Mesenchymal stem cell (in vitro differentiated cells and primary cell): ENCODE data around the gene XAB2.
A peak's percentile ranks its signal among the peaks of the same experiment; 100 is the strongest.

Source experiments
- DNase-seq: peaks from one replicate; pipeline ENCODE4 v3.0.0-alpha.2; 2013
- H2AFZ ChIP-seq: one replicate; pipeline ENCODE4 v1.6.1; 2013; ENCODE audit warnings: low read depth, mild to moderate bottlenecking, control low read depth, inconsistent platforms, low read length, moderate library complexity
- H2AK5ac ChIP-seq: 2 replicates; pipeline ENCODE4 v1.6.1; 2013; ENCODE audit warnings: low read length, moderate library complexity, mild to moderate bottlenecking, inconsistent platforms; ENCODE audit not compliant: severe bottlenecking
- H2BK120ac ChIP-seq: one replicate; pipeline ENCODE4 v1.6.1; 2013; ENCODE audit warnings: low read depth, mild to moderate bottlenecking, inconsistent platforms, low read length, moderate library complexity
- H2BK12ac ChIP-seq, 2 experiments: one replicate each; pipeline ENCODE4 v1.6.1; 2013; ENCODE audit warnings: inconsistent platforms in 2 of 2, low read length in 2 of 2, mild to moderate bottlenecking in 2 of 2, moderate library complexity in 2 of 2, control low read depth in 1 of 2
- H2BK15ac ChIP-seq: one replicate; pipeline ENCODE4 v1.6.1; 2013; ENCODE audit warnings: mild to moderate bottlenecking, low read depth, inconsistent platforms; ENCODE audit not compliant: poor library complexity, severe bottlenecking
- H2BK5ac ChIP-seq: 2 replicates; pipeline ENCODE4 v1.6.1; 2013; ENCODE audit warnings: low read depth, mild to moderate bottlenecking, low read length, control low read depth, inconsistent platforms; ENCODE audit not compliant: poor library complexity, severe bottlenecking
- H3K14ac ChIP-seq, 2 experiments: one replicate each; pipeline ENCODE4 v1.6.1; 2013; ENCODE audit warnings: inconsistent platforms in 2 of 2, low read length in 2 of 2, control low read depth in 1 of 2, mild to moderate bottlenecking in 1 of 2, moderate library complexity in 1 of 2
- H3K18ac ChIP-seq, 2 experiments: one replicate each; pipeline ENCODE4 v1.6.1; 2013; ENCODE audit warnings: inconsistent platforms in 2 of 2, low read length in 2 of 2, control low read depth in 1 of 2, low read depth in 1 of 2, mild to moderate bottlenecking in 1 of 2
- H3K23ac ChIP-seq, 2 experiments: one replicate each; pipeline ENCODE4 v1.6.1; 2013; ENCODE audit warnings: inconsistent platforms in 2 of 2, low read length in 2 of 2, mild to moderate bottlenecking in 2 of 2, moderate library complexity in 2 of 2, control low read depth in 1 of 2
- H3K27ac ChIP-seq: 2 replicates; pipeline ENCODE4 v1.5.1; 2013; ENCODE audit warnings: mild to moderate bottlenecking, moderate library complexity, low read length, control low read depth, inconsistent platforms; ENCODE audit not compliant: poor library complexity, severe bottlenecking
- H3K27me3 ChIP-seq, 2 experiments: 2 replicates each; pipeline versions ENCODE4 v1.6.1 to v1.7.0; 2013; ENCODE audit warnings: low read length in 2 of 2, mild to moderate bottlenecking in 2 of 2, moderate library complexity in 2 of 2, control low read depth in 1 of 2, inconsistent platforms in 1 of 2; ENCODE audit not compliant: control insufficient read depth in 1 of 2, insufficient read depth in 1 of 2
- H3K36me3 ChIP-seq, 2 experiments: 2 replicates each; pipeline versions ENCODE4 v1.6.1 to v1.7.0; 2013; ENCODE audit warnings: low read length in 2 of 2, control low read depth in 1 of 2, inconsistent platforms in 1 of 2, low read depth in 1 of 2, mild to moderate bottlenecking in 1 of 2; ENCODE audit not compliant: insufficient read depth in 2 of 2, control insufficient read depth in 1 of 2
- H3K4ac ChIP-seq, 2 experiments: one replicate each; pipeline ENCODE4 v1.6.1; 2013; ENCODE audit warnings: inconsistent platforms in 2 of 2, low read length in 2 of 2, mild to moderate bottlenecking in 2 of 2, moderate library complexity in 2 of 2, control low read depth in 1 of 2, low read depth in 1 of 2
- H3K4me1 ChIP-seq: 2 replicates; pipeline ENCODE4 v1.6.1; 2013; ENCODE audit warnings: low read depth, low read length, control low read depth; ENCODE audit not compliant: control insufficient read depth, insufficient read depth
- H3K4me2 ChIP-seq: 2 replicates; pipeline ENCODE4 v1.6.1; 2013; ENCODE audit warnings: low read length, mild to moderate bottlenecking, inconsistent platforms; ENCODE audit not compliant: poor library complexity, severe bottlenecking
- H3K4me3 ChIP-seq, 2 experiments: 2 replicates each; pipeline versions ENCODE4 v1.5.1 to v1.7.0; 2013; ENCODE audit warnings: low read length in 2 of 2, mild to moderate bottlenecking in 2 of 2, control low read depth in 1 of 2, low read depth in 1 of 2; ENCODE audit not compliant: insufficient read depth in 1 of 2
- H3K79me1 ChIP-seq: replicated peaks from 2 replicates; pipeline ENCODE4 v1.6.1; 2013; ENCODE audit warnings: mild to moderate bottlenecking, control low read depth, low read length, inconsistent platforms; ENCODE audit not compliant: poor library complexity, severe bottlenecking
- H3K9ac ChIP-seq: 2 replicates; pipeline ENCODE4 v1.7.0; 2013; ENCODE audit warnings: mild to moderate bottlenecking, low read length, moderate library complexity
- H3K9me3 ChIP-seq: 2 replicates; pipeline ENCODE4 v1.7.0; 2013; ENCODE audit warnings: mild to moderate bottlenecking, low read length; ENCODE audit not compliant: control insufficient read depth
- H4K8ac ChIP-seq: one replicate; pipeline ENCODE4 v1.6.1; 2013; ENCODE audit warnings: inconsistent platforms, mild to moderate bottlenecking, low read length, moderate library complexity
- H4K91ac ChIP-seq: one replicate; pipeline ENCODE4 v1.6.1; 2013; ENCODE audit warnings: mild to moderate bottlenecking, low read length, inconsistent platforms
- whole genome bisulfite sequencing: methylation state at CpG from one replicate; pipeline ENCODE4 v1.1.7; 2013; ENCODE audit warnings: mixed read lengths; 5-methylcytosine and 5-hydroxymethylcytosine counted together

The XAB2 gene

DNA sequence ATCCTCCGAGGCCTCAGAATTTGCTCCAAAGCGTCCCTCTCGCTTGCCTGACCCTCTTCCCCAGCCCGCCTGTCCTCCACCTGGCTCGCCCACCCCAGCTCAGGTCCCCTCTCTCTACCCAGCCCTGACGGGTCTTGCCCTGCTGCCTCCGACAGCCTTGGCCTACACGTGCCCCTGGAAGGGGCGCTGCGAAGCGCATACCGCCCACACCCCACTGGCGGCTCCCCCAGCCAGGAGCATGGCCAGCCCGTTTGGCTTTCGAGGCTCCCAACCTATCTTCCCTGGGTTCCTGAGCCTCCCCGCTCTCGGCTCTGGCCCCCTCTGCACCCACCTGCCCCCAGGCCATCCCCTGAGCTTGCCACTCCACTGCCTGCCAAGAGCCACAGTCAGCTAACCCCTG is 4.5 kb downstream of the XAB2 start:
- Histone ChIP-seq H3K4me2 (no peak overlapping the region), H3K9me3 (no peaks in the 10 kb centered on the region), H2BK5ac (no peak overlapping the region), H3K36me3 (peaks cover 43 to 79% of the 10 kb centered on the region in 2 experiments), H3K9ac (no peak overlapping the region), H4K8ac (no peak overlapping the region), H3K27ac (no peak overlapping the region), H3K23ac (no peak overlapping the region), H2AK5ac (no peak overlapping the region), H3K79me1 (peaks cover 42% of the 10 kb centered on the region), H2BK15ac (no peak overlapping the region), H2BK12ac (no peak overlapping the region), H2AFZ (no peak overlapping the region), H3K4me3 (no peak overlapping the region), H3K4ac (no peak overlapping the region), H3K14ac (no peak overlapping the region), H3K4me1 (peaks cover 17% of the 10 kb centered on the region), H2BK120ac (no peak overlapping the region), H3K27me3 (no peaks in the 10 kb centered on the region), H4K91ac (no peak overlapping the region), H3K18ac (no peak overlapping the region)
- DNase-seq = no peak
- 97% methylated on average over 17 of the region's 17 CpGs for WGBS

- Histone ChIP-seq H3K9ac (no peak overlapping the region), H3K18ac (no peak overlapping the region), H3K4me2 (no peak overlapping the region), H2AK5ac (no peak overlapping the region), H3K79me1 (peaks cover 41% of the 10 kb centered on the region), H2BK5ac (no peak overlapping the region), H3K9me3 (no peaks in the 10 kb centered on the region), H3K4me3 (no peak overlapping the region), H2BK12ac (no peak overlapping the region), H3K36me3 (peaks cover 47 to 87% of the 10 kb centered on the region in 2 experiments), H2BK15ac (no peak overlapping the region), H3K4me1 (peaks cover 17% of the 10 kb centered on the region), H3K23ac (no peak overlapping the region), H3K4ac (no peak overlapping the region), H2BK120ac (no peak overlapping the region), H4K91ac (no peak overlapping the region), H3K27ac (no peak overlapping the region), H2AFZ (no peak overlapping the region), H3K14ac (no peak overlapping the region), H3K27me3 (no peaks in the 10 kb centered on the region), H4K8ac (no peak overlapping the region)
- DNase-seq = no peak
- 98% methylated on average over 39 of the region's 39 CpGs for WGBS
Observed at GRCh38 chr19:7623725-7624603, 5.4 kb downstream of the XAB2 start.

GRCh38 chr19:7622933-7623685 is 6.2 kb downstream of the XAB2 start:
- Histone ChIP-seq H3K27me3 (no peaks in the 10 kb centered on the region), H3K4me3 (no peak overlapping the region), H3K4me1 (peaks cover 11% of the 10 kb centered on the region), H2BK15ac (no peak overlapping the region), H2BK120ac (no peak overlapping the region), H2BK5ac (no peak overlapping the region), H3K9me3 (no peaks in the 10 kb centered on the region), H3K36me3 (peaks cover 47 to 96% of the 10 kb centered on the region in 2 experiments), H4K91ac (peak overlapping the region; percentile 28), H3K23ac (no peak overlapping the region), H4K8ac (no peak overlapping the region), H3K18ac (no peak overlapping the region), H3K79me1 (peaks cover 41% of the 10 kb centered on the region), H2BK12ac (no peak overlapping the region), H3K4me2 (no peak overlapping the region), H2AFZ (no peak overlapping the region), H3K27ac (no peak overlapping the region), H3K9ac (no peak overlapping the region), H3K4ac (no peak overlapping the region), H2AK5ac (no peak overlapping the region), H3K14ac (no peak overlapping the region)
- WGBS = 92% methylated on average over 16 of the region's 16 CpGs
- DNase-seq = no peak
